RPMI7951 (cell line): ENCODE results near the gene ADGRV1. TPM values are rescaled to one million over a fixed set of nuclear protein-coding genes. Genes with fewer than 3 reads are reported as not detected.

ENCODE experiments used
- DNase-seq: peaks from one replicate; pipeline ENCODE4 v3.0.0-alpha.2; 2012; ENCODE audit warnings: low read depth
- total RNA-seq: library from RNA; depleted of rRNA; stranded (reverse); fragments of >200 nt; shearing (Covaris generic); gene quantifications from 2 replicates; pipeline ENCODE4 v1.2.3, GENCODE V29; 2014

ADGRV1 gene
- total RNA-seq, 1 experiment from 2014 or later = 0.84 TPM

GRCh38 chr5:91133183-91133582 lies 574.6 kb downstream of the ADGRV1 start:
- DNase-seq = no peak

- no peak for DNase-seq
Measured at GRCh38 chr5:91135475-91136248, 577.1 kb downstream of the ADGRV1 start.

- no peak for DNase-seq
Measured at GRCh38 chr5:91136271-91136670, 577.7 kb downstream of the ADGRV1 start.

- DNase-seq = no peak
Measured at GRCh38 chr5:91137647-91138046, 579.0 kb downstream of the ADGRV1 start.

- DNase-seq = no peak
Measured at GRCh38 chr5:91139572-91140200, 581.1 kb downstream of the ADGRV1 start.

GRCh38 chr5:91140657-91141056 lies 582.1 kb downstream of the ADGRV1 start:
- DNase-seq = no peak

- DNase-seq = no peak
Measured at GRCh38 chr5:91141642-91142041, 583.0 kb downstream of the ADGRV1 start.

GRCh38 chr5:91142386-91142785 lies 583.8 kb downstream of the ADGRV1 start:
- no peak for DNase-seq

- no peak for DNase-seq
Measured at GRCh38 chr5:91142819-91143218, 584.2 kb downstream of the ADGRV1 start.

- no peak for DNase-seq
Measured at GRCh38 chr5:91143840-91144239, 585.2 kb downstream of the ADGRV1 start.

GRCh38 chr5:91144491-91145332 lies 586.1 kb downstream of the ADGRV1 start:
- no peak for DNase-seq

- DNase-seq = no peak
Measured at GRCh38 chr5:91145333-91145620, 586.7 kb downstream of the ADGRV1 start.

GRCh38 chr5:91146230-91146629 lies 587.6 kb downstream of the ADGRV1 start:
- DNase-seq = peak; percentile 32

GRCh38 chr5:91146905-91147600 lies 588.5 kb downstream of the ADGRV1 start:
- no peak for DNase-seq

GRCh38 chr5:91150234-91150633 lies 591.6 kb downstream of the ADGRV1 start:
- no peak for DNase-seq

- DNase-seq = no peak
Measured at GRCh38 chr5:91150636-91151035, 592.0 kb downstream of the ADGRV1 start.

GRCh38 chr5:91151947-91152346 lies 593.4 kb downstream of the ADGRV1 start:
- peak; percentile 73 for DNase-seq

GRCh38 chr5:91154338-91154737 lies 595.7 kb downstream of the ADGRV1 start:
- no peak for DNase-seq

- no peak for DNase-seq
Measured at GRCh38 chr5:91155274-91155673, 596.7 kb downstream of the ADGRV1 start.

GRCh38 chr5:91156242-91156641 lies 597.6 kb downstream of the ADGRV1 start:
- no peak for DNase-seq

GRCh38 chr5:91158011-91158410 lies 599.4 kb downstream of the ADGRV1 start:
- no peak for DNase-seq

- DNase-seq = no peak
Measured at GRCh38 chr5:91159647-91160046, 601.0 kb downstream of the ADGRV1 start.
